HG03378 (cell line): Measurements from ENCODE around the gene GRB2.

ENCODE experiments used
- ATAC-seq: cut with Tn5 transposase; IDR thresholded peaks from one replicate; pipeline ENCODE4 v1.9.1; 2021; ENCODE audit warnings: mild to moderate bottlenecking, moderate library complexity; ENCODE audit not compliant: unreplicated experiment

The GRB2 gene

DNA sequence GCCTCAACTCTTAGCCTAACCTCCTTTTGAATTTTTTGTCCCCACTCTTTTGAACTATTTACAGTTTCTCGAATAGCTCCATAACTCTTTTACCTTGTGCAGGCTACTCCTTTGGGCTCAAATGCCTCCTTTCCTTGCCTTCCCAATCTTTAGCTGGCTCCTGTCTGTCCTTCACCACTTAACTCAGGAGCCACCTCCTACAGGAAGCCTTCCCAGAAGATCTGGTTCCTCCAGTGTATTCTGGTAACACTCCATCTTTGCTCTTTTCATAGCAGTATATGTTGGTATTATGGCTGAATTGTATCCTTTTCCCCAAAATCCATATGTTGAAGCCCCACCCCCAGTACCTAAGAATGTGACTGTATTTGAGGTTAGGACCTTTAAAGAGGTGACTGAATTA lies 9.0 kb upstream of the GRB2 start:
- no peak for ATAC-seq

DNA sequence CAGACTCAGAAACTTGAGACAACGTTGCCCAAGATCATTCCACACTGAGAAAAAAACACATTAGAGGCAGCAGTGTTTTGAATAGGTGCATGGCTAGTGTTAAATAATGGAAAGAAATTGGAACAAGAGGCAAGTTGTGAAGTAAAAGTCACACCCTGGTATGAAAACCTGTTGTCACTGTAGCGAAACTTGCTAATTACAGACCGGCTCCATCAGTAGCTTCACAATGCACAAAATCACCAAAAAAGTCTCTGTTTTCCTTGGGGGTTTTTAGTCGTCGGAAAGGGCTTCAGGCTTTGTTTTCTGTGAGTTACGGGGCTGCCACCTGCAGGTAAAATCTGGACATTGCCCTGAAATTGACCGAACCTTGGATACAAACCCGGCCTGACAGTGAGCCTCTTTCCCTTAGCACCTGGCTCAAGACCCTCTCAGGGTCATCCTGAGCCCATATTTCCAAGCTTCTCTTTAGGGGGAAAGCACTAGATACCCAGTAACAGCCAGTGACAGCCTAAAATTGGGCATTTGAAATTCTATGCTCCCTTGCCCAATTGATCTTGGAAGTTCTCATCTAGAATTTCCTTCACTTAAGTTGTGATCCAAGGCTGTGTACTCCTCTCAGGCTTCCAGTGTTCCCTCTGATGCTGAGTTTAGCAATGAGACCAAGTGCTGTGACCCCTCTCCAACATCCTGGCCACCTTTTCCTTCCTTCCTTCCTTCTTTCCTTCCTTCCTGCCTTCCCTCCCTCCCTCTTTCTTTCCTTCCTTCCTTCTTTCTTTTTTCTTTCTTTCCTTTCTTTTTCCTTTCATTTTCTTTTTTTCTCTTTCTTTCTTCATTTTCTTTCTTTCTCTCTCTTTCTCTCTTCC lies 7.2 kb upstream of the GRB2 start:
- ATAC-seq = peak; percentile 64

- no peak for ATAC-seq
Observed at GRCh38 chr17:75411328-75412067, 6.0 kb upstream of the GRB2 start.

- ATAC-seq = no peak
Observed at GRCh38 chr17:75410141-75410540, 4.7 kb upstream of the GRB2 start.

DNA sequence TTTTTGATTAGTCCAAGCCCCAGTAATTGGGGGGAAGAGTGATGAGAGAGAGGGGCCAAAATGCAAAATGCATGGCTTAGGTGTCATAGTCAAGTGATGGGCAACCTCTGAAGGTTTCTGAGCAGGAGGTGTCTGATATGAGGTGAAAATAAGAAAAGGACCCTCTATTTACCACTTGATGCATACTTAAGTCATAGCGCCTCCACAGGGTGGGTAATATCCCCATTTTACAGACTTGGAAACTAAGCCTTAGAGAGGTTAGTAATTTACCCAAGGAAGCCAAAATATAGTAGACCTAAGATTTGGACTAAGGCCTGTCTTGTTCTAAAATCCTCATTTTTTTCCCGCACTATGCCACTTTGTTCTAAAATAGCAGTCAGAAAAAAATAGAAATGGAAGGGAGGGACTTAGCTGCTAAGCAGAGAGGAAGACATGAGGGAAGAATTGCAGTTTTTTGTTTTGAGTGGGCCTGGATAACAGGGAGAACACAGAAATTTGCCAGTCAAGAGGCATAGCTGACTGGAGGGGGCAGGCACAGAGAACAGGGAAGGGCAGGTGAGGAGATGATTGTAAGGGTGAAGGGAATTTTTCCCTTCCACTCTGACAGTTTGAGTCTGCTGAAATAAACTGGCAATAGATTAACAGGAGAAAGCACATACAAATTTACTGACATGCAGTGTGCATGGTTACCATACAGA lies 2.3 kb upstream of the GRB2 start:
- no peak for ATAC-seq

- ATAC-seq = peak; percentile 10
Observed at GRCh38 chr17:75406222-75406615, 741 bp upstream of the GRB2 start.

- peak; percentile 8 for ATAC-seq
Observed at GRCh38 chr17:75404731-75405364, 630 bp downstream of the GRB2 start.

GRCh38 chr17:75404223-75404730 lies 1.2 kb downstream of the GRB2 start:
- ATAC-seq = no peak

DNA sequence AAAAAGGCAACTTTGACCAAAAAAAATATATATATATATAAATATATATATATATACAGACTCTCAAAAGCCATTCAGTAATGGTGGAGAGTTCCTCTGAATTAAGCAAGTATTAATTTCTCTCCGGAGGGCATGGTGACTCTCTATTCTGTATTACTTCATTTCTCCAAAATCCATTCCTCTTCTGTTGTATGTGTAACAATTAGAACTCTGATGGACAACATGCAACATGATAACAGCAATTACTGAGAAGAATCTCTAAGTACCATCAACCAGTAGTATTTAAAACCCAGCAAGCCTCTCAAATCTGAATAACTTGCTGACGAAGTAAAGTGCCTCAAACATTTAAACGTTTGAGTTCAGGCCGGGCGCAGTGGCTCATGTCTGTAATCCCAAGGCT lies 2.3 kb downstream of the GRB2 start:
- no peak for ATAC-seq

DNA sequence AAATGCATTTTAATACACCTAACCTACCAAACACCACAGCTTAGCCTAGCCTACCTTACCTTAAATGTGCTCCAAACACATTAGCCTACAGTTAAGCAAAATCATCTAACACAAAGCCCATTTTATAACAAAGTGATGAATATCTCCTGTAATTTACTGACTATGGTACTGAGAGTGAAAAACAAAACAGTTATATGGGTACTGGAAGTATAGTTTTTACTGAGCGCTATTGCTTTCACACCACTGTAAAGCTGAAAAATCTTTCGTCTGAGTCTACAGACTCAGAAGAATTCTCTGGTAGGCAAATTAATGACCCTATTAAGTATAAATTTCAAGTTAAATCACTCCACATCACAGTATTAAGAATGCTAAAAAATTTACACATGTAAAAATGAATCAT lies 3.5 kb downstream of the GRB2 start:
- ATAC-seq = no peak

GRCh38 chr17:75400326-75400939 lies 5.0 kb downstream of the GRB2 start:
- no peak for ATAC-seq

DNA sequence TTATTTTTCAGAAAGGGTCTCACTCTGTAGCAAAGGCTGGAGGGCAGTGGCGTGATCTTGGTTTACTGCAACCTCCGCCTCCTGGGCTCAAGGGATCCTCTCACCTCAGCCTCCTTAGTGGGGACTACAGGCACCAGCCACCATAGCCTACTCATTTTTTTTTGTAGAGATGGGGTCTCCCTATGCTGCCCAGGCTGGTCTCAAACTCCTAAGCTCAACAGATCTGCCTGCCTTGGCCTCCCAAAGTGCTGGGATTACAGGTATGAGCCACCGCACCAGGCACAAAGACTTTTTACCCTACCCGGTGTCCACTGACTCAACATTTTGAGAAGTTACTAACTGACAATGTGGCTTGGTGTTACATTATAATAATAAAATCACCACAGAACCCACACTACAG lies 7.2 kb downstream of the GRB2 start:
- no peak for ATAC-seq

GRCh38 chr17:75397217-75397616 lies 8.3 kb downstream of the GRB2 start:
- no peak for ATAC-seq

GRCh38 chr17:75396796-75397195 lies 8.7 kb downstream of the GRB2 start:
- no peak for ATAC-seq

DNA sequence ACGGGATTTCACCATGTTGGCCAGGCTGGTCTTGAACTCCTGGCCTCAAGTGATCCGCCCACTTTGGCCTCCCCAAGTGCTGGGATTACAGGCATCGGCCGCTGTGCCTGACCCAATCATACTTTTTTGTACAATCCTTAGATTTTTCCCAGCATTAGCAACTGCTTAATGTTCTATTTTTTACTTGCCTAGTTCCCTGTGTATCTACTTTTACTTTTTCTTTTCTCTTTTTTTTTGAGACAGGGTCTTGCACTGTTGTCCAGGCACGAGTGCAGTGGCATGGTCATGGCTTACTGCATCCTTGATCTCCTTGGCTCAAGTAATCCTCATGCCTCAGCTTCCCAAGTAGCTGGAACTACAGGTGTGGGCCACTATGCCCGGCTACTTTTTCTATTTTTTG lies 9.5 kb downstream of the GRB2 start:
- ATAC-seq = no peak

DNA sequence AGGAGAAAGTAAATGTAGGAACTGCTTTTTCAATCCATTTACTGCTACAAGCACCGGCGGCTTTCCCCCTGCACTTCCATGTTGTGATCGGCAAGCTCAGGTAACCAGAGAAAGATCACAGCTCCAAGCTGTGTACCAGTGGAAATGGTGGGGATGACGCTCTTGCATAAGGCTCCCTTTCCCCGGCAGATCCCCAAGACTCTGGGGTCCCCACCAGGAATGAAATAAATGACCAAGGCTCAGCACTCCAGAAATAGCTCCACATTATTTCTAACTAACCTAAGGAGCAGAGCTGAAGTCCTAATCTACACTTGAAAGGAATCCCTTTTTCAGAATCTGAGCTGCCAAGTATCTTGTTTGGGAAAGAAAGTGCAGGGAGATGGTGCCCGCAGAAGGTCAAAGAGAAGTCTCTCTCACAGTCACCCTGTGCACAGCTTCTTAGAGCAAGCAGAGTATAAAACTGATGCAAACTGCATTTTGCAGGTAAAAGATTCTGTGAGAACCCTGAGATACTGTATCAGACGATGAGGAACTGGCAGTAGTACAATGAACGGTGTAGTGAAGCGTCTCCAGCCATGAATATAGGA lies 11.1 kb downstream of the GRB2 start:
- ATAC-seq = peak; percentile 12

DNA sequence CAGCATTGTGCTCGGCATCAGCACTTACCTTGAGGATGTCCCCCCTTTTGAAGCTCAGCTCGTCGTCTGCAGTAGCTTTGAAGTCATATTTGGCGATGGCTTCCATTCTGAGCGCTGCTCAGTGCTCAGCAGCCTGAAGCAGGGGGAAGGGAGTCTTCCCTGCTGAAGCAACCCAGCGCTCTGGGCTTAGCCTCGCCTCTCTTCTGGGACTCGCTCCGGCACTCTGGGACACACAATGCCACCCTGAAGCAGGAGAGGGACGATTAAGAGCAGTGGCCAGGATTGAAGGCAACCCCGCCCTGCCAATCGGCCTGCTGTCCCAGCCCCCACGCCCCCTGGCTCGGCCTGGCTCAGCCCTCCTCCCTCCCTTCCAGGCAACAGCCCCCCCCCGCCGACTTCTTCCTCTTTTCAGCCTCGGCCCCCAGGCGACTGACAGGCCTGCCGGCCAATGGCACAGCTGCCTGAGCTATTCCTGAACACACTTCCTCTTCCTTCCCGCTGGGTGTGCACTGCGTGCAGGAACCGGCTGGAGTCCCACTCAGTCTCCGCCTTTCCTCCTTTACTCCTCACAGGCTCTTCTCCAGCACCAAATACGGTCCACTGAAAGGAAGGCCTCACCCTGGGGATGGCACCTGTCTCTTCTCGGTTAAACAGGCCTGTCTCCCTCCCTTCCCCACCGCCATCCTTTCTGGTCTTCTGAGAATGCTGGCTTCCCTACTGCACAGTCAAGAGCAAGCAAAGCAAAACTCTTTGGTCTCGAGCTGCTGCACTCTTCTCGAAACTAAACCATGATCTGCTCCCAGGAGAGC lies 11.8 kb downstream of the GRB2 start:
- ATAC-seq = peak; percentile 62

- ATAC-seq = no peak
Observed at GRCh38 chr17:75392559-75392958, 12.9 kb downstream of the GRB2 start.

DNA sequence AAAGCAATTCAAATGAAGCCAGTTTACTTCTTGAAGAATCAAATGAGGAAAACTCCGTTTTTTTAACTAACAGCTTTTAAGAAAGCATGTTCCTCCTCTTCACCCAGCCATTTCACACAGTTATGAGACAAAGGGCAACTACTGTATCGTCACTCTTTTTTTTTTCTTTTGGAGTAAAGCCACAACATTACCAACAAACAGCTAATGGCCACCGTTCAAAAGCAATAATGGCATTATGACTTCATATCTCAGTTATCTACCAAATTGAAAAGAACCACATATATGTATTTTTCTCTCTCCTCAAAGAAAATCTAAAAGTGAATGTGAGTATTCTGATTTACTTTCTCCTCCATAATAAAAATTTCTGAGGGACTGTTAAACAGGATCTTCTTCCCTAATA lies 14.5 kb downstream of the GRB2 start:
- no peak for ATAC-seq
